ENCODE results near the gene MSMP. TPM values are rescaled to one million over a fixed set of nuclear protein-coding genes. Genes with fewer than 3 reads are reported as not detected.

MSMP gene
- total RNA-seq, 1 donor from 2014 or later, result not detected

DNA sequence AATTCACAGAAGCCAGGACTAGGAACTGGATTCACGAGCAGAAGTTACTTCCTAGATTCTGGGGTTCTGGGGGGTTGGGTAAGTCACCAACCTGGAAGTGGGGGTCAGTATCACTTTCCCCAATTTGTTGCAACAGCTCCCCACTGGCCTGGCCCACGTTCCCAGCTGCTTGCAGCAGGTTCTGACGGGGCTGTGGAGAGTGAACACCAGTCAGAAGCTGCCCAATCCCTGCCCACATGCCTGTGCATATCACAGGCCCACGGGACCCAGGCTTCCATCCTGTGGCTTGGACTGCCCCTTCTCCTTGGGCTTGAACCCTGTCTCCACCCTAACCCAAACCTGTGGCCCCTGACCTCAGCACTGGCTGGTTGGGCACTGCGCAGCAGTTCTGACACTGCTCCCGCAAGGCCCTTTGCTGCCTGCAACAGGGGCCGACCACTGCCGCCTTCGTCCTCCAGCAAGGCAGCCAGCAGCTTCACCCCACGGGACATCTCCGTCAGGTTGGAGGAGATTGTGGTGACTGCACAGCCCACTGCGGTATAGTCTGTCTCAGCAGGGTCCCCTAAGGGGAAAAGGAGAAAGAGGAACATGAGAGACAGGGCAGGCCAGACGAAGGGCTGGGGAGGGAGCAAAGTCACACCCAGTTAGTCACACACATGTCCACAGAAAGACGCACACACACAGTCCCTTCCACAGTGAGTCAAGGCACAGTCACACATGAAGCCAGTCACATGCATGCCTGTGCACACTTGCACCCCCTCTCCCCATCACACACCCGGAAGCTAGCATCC is 35.2 kb downstream of the MSMP start:
- no peak for DNase-seq

GRCh38 chr9:35717132-35717870 is 36.8 kb downstream of the MSMP start:
- DNase-seq, result no peak

- no peak for DNase-seq
Observed at GRCh38 chr9:35716230-35716629, 37.8 kb downstream of the MSMP start.

DNA sequence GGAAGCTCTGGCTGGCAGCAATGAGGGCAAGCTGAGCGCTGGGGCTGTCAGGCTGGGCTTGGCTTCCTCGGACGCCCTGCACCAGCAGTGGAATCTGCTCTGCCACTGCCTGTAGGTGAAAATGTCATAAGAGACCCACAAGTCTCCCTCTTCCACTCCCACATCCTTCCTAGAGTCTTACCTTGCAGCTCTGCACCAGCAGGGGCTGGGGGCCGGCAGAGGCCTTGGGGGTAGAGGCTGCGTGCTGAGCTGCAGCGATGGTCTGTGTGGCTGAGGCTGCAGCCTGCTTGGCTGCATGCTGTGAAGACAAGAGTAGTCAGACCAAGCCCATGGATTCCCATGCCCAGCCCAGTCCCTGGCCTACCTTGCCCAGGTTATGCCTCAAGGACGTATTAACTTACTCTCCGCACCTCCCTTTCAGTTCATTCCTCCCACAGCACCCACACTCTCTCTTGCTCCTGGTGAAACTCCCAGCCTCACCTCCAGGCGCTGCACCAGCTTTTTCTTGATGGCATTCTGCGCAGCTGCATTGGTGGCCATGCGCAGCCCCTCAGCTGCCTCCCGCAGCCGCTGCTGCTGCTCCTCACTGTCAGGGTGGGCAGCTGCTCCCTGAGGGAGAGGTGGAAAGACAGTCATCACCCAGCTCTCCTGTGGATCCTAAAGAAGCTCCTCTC is 39.4 kb downstream of the MSMP start:
- DNase-seq, result no peak

- no peak for DNase-seq
Observed at GRCh38 chr9:35714123-35714522, 40.0 kb downstream of the MSMP start.

DNA sequence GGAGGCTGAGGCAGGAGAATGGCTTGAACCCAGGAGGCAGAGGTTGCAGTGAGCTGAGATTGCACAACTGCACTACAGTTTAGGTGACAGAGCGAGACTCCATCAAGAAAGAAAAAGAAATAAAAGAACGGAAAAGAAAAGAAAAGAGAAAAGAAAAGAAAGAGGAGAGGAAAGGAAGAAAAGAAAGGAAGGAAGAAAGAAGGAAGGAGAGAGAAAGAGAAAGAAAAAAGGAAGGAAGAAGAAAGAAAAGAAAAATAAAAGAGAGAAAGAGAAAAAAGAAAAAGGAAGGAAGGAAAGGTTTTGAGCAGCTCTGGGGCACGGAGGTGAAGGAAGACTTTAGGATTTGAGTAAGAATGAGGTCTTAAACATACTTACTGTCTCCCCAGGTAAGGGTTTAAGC is 40.5 kb downstream of the MSMP start:
- DNase-seq, result no peak

GRCh38 chr9:35712762-35713400 is 41.2 kb downstream of the MSMP start:
- no peak for DNase-seq

DNA sequence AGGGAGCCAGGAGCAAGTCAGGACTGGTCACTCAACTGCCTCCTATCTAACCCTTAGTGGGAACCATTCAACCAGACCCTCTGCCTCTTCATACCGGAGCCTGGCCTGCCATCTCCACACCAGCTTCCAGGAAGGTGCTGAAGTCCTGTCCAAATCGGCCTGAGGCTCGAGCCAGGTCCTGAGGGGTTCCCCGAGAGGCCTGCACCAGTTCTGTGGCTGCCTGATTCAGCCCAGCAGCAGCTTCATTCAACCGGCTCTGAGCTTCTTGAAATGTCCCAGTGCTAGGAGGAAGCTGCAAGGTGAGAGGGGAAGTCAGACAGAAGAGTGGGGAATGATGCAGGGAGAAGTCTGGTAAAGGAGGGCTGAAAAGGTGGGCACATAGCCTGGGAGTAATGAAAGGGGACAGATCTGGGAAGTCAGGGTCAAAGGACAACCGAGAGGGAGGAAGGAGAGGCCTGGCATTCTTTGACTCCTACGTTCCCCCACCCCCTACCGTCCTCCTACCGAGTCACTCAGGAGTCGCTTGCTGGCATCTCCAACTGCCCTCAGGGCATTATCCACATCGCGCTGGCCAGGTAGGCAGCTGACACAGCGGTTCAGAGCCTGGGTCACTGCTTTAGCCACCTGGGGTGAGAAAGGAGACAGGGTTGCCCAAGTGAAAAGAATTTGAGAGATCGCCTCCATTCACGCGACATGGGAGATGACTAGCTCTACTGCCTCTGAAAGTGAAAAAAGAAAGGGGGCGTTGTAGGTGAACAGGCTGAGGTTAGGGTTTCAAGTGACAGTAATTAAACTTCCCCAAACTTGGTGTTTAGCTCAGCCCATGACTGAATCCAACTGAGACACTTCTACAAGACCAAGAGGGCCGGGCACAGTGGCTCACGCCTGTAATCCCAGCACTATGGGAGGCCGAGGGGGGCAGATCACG is 42.3 kb downstream of the MSMP start:
- no peak for DNase-seq

DNA sequence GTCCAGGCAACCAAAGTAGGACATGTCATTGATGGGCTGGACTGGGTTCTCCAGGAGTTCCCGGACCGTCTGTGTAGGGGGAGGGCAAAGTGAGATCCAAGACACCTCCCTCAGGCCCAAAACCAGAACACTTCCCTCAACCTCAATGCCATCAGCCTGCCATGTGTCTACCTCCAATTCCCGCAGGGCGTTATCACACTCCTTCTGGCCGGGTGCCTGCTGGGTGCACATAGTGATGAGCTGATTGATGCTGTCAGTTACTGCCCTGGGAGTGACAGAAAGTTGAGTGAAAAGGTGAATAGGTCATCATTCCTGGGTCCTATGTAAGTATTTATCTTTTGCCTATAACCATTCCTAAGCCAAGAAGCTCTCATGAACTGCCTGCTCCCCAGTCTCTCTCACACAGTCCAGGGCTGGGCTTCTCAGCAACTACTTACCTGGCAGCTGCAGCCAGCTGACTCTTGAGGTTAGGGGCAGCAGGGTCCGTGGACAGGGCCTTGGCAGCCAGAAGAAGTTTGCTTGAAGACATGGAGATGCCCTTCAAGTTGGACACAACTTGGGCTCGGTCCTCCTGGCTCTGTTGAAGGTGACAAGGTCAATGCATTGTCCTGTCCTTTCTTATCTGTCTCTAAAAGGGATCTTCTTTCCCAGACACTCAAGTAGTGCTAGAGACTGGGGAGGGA is 43.1 kb downstream of the MSMP start:
- DNase-seq, result no peak

GRCh38 chr9:35708146-35708545 is 45.9 kb downstream of the MSMP start:
- no peak for DNase-seq

- no peak for DNase-seq
Observed at GRCh38 chr9:35706951-35707350, 47.1 kb downstream of the MSMP start.

- DNase-seq, result no peak
Observed at GRCh38 chr9:35705836-35706430, 48.1 kb downstream of the MSMP start.

- DNase-seq, result no peak
Observed at GRCh38 chr9:35705372-35705771, 48.7 kb downstream of the MSMP start.

DNA sequence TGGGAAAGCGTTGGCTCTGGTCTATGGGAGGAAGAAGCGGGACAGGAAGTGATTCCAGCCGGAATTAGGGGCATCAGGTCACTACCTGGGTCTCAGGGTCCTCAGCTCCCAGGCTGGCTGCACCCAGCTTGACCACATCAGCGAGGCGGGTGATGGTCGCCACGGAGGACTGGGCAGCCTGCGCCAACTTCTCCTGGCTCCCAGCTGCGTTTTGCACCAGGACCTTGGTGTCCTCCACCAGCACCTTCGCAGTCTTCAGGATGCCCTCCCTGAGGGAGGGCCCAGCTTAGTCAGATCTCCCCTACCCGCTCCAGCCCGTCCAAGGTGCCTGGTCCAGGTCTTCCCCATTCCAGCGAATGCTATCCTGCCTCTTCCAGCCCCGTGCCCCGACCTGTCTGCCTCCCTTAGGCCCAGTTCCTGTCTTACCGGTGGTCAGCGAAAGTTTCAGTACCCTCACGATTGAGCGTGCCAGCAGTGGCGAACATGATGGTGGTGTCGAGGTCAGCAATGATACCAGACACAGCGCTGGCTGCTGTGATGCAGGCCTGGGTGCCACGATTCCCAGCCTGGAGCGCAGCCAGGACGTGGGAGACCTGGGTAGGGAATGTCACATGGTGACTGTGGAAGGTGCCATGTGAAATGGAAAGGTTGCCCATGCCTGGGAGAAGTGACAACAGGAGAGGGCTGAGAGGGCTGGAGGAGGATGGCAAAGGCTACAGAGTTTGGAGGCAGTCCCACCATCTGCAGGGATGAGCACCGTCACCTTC is 50.0 kb downstream of the MSMP start:
- no peak for DNase-seq

Small RNA genes within 50 kb of the gene (small RNA-seq; reads per million reads assigned to genes)
- gene MIR6853 (ENCODE audit: low replicate concordance), result not detected

Other genes with a start within 250 kb of the MSMP start
- 10.5 TPM for gene TESK1, start 149.0 kb downstream of the MSMP start, total RNA-seq
- 1.6 TPM for gene CD72, start 135.9 kb downstream of the MSMP start, total RNA-seq
- 0.30 TPM for gene SIT1, start 103.3 kb downstream of the MSMP start, total RNA-seq
- gene RMRP, start 96.3 kb downstream of the MSMP start, total RNA-seq, result 94,985 TPM
- 9.8 TPM for gene CCDC107, start 96.0 kb downstream of the MSMP start, total RNA-seq
- gene ARHGEF39, start 89.1 kb downstream of the MSMP start, total RNA-seq, result 2.4 TPM
- 2.2 TPM for gene CA9, start 80.3 kb downstream of the MSMP start, total RNA-seq
- gene TPM2, start 64.4 kb downstream of the MSMP start, total RNA-seq, result 517 TPM
- 93.7 TPM for gene TLN1, start 22.1 kb downstream of the MSMP start, total RNA-seq
- gene CREB3, start 21.6 kb downstream of the MSMP start, total RNA-seq, result 19.0 TPM
- gene GBA2, start 5.0 kb downstream of the MSMP start, total RNA-seq, result 32.1 TPM
- 8.8 TPM for gene RGP1, start 5.0 kb downstream of the MSMP start, total RNA-seq
- 31.5 TPM for gene NPR2, start 37.3 kb upstream of the MSMP start, total RNA-seq
- gene SPAG8, start 58.0 kb upstream of the MSMP start, total RNA-seq, result 1.2 TPM
- gene HINT2, start 60.8 kb upstream of the MSMP start, total RNA-seq, result 12.3 TPM
- not detected for gene FAM221B, start 74.5 kb upstream of the MSMP start, total RNA-seq
- gene TMEM8B, start 75.0 kb upstream of the MSMP start, total RNA-seq, result 3.6 TPM
- not detected for gene OR13J1, start 116.1 kb upstream of the MSMP start, total RNA-seq
- not detected for gene HRCT1, start 151.9 kb upstream of the MSMP start, total RNA-seq
- 0.79 TPM for gene SPAAR, start 155.2 kb upstream of the MSMP start, total RNA-seq
- not detected for gene OR2S2, start 203.9 kb upstream of the MSMP start, total RNA-seq

Data from skin of body (tissue), 3 donors.